Neural cell (in vitro differentiated cells): ENCODE measurements around the gene CCDC47. TPM values are rescaled to one million over a fixed set of nuclear protein-coding genes. Genes with fewer than 3 reads are reported as not detected.

Experiments
- H2AFZ ChIP-seq: fragments of 200-600, 300-800 bp; sonication (generic), shearing (Covaris generic); 2 replicates; pipeline ENCODE4 v1.6.0; 2014; ENCODE audit warnings: low read depth, mild to moderate bottlenecking, antibody characterized with exemption, low read length, moderate library complexity
- H3F3A ChIP-seq: fragments of 200-600 bp; shearing (Covaris generic); 2 replicates; pipeline ENCODE4 v1.6.1; 2016; ENCODE audit warnings: mild to moderate bottlenecking, moderate library complexity, mixed read lengths, antibody characterized with exemption, low read length; ENCODE audit not compliant: insufficient read depth, poor library complexity, severe bottlenecking
- H3K27ac ChIP-seq: fragments of 200-600, 300-800 bp; sonication (generic), shearing (Covaris generic); 2 replicates; pipeline ENCODE4 v1.5.1; 2014; ENCODE audit warnings: mild to moderate bottlenecking, low read length, moderate library complexity
- H3K27me3 ChIP-seq: fragments of 300-800, 200-600 bp; sonication (generic), shearing (Covaris generic); 2 replicates; pipeline ENCODE4 v1.6.0; 2014; ENCODE audit warnings: mild to moderate bottlenecking, low read depth, low read length, moderate library complexity; ENCODE audit not compliant: insufficient read depth
- H3K36me3 ChIP-seq: fragments of 300-800, 200-600 bp; sonication (generic), shearing (Covaris generic); 2 replicates; pipeline ENCODE4 v1.5.1; 2014; ENCODE audit warnings: mild to moderate bottlenecking, antibody characterized with exemption, low read length, moderate library complexity; ENCODE audit not compliant: insufficient read depth
- H3K4me2 ChIP-seq: fragments of 300-800, 200-600 bp; sonication (generic), shearing (Covaris generic); 2 replicates; pipeline ENCODE4 v1.6.0; 2014; ENCODE audit warnings: mild to moderate bottlenecking, low read length
- H3K4me3 ChIP-seq: fragments of 300-800, 200-600 bp; sonication (generic), shearing (Covaris generic); 2 replicates; pipeline ENCODE4 v1.5.1; 2014; ENCODE audit warnings: mild to moderate bottlenecking, low read length, moderate library complexity
- H3K79me2 ChIP-seq: fragments of 200-600 bp; shearing (Covaris generic); replicated peaks from 2 replicates; pipeline ENCODE4 v1.6.0; 2014; ENCODE audit warnings: mild to moderate bottlenecking, low read length, moderate library complexity; ENCODE audit not compliant: insufficient read depth
- H3K9ac ChIP-seq: fragments of 300-800, 200-600 bp; sonication (generic), shearing (Covaris generic); 2 replicates; pipeline ENCODE4 v1.6.1; 2016; ENCODE audit warnings: mild to moderate bottlenecking, low read length, mixed read lengths
- H3K9me2 ChIP-seq: fragments of 200-600 bp; shearing (Covaris generic); 2 replicates; pipeline ENCODE4 v1.6.1; 2016; ENCODE audit warnings: mild to moderate bottlenecking, low read length, mixed read lengths; ENCODE audit not compliant: insufficient read depth
- H3K9me3 ChIP-seq: fragments of 200-600, 300-800 bp; sonication (generic), shearing (Covaris generic); 2 replicates; pipeline ENCODE4 v1.6.1; 2016; ENCODE audit warnings: mild to moderate bottlenecking, mixed run types, low read length, moderate library complexity, mixed read lengths
- H4K20me1 ChIP-seq: fragments of 200-600 bp; shearing (Covaris generic); 2 replicates; pipeline ENCODE4 v1.6.1; 2016; ENCODE audit warnings: mild to moderate bottlenecking, mixed run types; ENCODE audit not compliant: insufficient read depth
- EP300 ChIP-seq: fragments of 450-650 bp; conservative IDR thresholded peaks from 2 replicates; pipeline ENCODE4 v1.6.1; 2014; ENCODE audit warnings: antibody characterized with exemption, mild to moderate bottlenecking, moderate library complexity; ENCODE audit not compliant: poor library complexity, severe bottlenecking
- EZH2 ChIP-seq: fragments of 200-600, 300-800 bp; shearing (Covaris generic), sonication (generic); IDR thresholded peaks from 2 replicates; pipeline ENCODE4 v1.6.1; 2014; ENCODE audit warnings: antibody characterized with exemption, low read length, borderline replicate concordance, mild to moderate bottlenecking; ENCODE audit not compliant: insufficient read depth, poor library complexity, severe bottlenecking
- MXI1 ChIP-seq: fragments of 450-650 bp; conservative IDR thresholded peaks from 2 replicates; pipeline ENCODE4 v1.6.1; 2014; ENCODE audit warnings: antibody characterized with exemption, mild to moderate bottlenecking; ENCODE audit not compliant: poor library complexity, severe bottlenecking
- POLR2AphosphoS5 ChIP-seq: IDR thresholded peaks from 2 replicates; pipeline ENCODE4 v1.6.1; 2012
- RAD21 ChIP-seq: fragments of 450-650 bp; conservative IDR thresholded peaks from 2 replicates; pipeline ENCODE4 v1.6.1; 2014; ENCODE audit warnings: antibody characterized with exemption, mild to moderate bottlenecking, moderate library complexity
- SMC3 ChIP-seq: fragments of 450-650 bp; conservative IDR thresholded peaks from 2 replicates; pipeline ENCODE4 v1.6.1; 2014; ENCODE audit warnings: antibody characterized with exemption, mild to moderate bottlenecking, moderate library complexity; ENCODE audit not compliant: poor library complexity
- TAF1 ChIP-seq: IDR thresholded peaks from 2 replicates; pipeline ENCODE4 v1.6.1; 2012; ENCODE audit warnings: low read depth
- polyA plus RNA-seq: library from polyadenylated mRNA; depleted of rRNA; stranded (reverse); fragments of >200 nt; gene quantifications from 2 replicates; pipeline ENCODE4 v1.2.3, GENCODE V29; 2014
- TF ChIP-seq, protein P1 (sequence below): fragments of 450-650 bp; IDR thresholded peaks from 2 replicates; pipeline ENCODE4 v1.5.1; 2014; ENCODE audit warnings: antibody characterized with exemption, mild to moderate bottlenecking, moderate library complexity; ENCODE audit not compliant: poor library complexity, severe bottlenecking
- TF ChIP-seq, protein P2 (sequence below): IDR thresholded peaks from 2 replicates; pipeline ENCODE4 v1.6.1; 2012; ENCODE audit warnings: borderline replicate concordance

The CCDC47 gene
- polyA plus RNA-seq, 1 donor from 2014 or later = 49.3 TPM

DNA sequence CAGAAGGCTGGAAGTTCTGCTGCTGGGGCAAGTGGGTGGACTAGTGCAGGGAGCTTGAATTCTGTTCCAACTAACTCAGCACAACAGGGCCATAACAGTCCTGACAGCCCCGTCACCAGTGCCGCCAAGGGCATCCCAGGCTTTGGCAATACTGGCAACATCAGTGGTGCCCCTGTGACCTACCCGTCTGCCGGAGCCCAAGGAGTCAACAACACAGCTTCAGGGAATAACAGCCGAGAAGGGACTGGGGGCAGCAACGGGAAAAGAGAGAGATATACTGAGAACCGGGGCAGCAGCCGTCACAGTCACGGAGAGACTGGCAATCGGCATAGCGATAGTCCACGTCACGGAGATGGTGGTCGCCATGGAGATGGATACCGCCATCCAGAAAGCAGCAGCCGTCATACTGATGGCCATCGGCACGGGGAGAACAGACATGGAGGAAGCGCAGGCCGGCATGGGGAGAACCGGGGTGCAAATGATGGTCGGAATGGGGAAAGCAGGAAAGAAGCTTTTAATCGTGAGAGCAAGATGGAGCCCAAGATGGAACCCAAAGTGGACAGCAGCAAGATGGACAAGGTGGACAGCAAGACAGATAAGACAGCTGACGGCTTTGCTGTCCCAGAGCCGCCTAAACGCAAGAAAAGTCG, 44.5 kb upstream of the CCDC47 start:
- H3K27ac ChIP-seq = no peak overlapping the region

DNA sequence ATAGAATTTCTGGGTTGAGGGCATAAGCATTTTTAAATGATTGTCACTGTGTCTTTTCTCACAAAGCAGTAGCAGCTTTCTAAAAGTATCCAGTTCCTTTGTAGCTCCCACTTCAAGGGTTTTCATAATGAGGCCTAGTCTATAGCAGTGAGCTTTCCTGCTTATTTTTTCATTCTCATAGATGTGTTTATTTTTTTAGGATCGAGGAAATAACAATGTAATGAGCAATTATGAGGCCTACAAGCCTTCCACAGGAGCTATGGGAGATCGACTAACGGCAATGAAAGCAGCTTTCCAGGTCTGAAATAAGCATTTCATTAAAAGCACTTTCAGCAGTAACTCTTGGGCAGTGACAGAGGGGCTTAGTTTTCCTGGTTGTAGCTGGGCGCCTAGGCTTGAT, 43.3 kb upstream of the CCDC47 start:
- Histone ChIP-seq H3K9ac (no peak overlapping the region), H3K4me3 (no peak overlapping the region), H3K27ac (no peak overlapping the region), H4K20me1 (no peaks in the 10 kb centered on the region), H3K9me2 (no peaks in the 10 kb centered on the region), H3K36me3 (peaks cover 38% of the 10 kb centered on the region), H3K9me3 (no peaks in the 10 kb centered on the region), H3K79me2 (no peaks in the 10 kb centered on the region), H3K4me2 (no peak overlapping the region), H2AFZ (no peak overlapping the region), H3F3A (no peaks in the 10 kb centered on the region), H3K27me3 (no peaks in the 10 kb centered on the region)
- no peak for TF ChIP-seq SMC3
- no peak for TF ChIP-seq TAF1
- TF ChIP-seq POLR2AphosphoS5 = no peak
- TF ChIP-seq, protein P1, sequence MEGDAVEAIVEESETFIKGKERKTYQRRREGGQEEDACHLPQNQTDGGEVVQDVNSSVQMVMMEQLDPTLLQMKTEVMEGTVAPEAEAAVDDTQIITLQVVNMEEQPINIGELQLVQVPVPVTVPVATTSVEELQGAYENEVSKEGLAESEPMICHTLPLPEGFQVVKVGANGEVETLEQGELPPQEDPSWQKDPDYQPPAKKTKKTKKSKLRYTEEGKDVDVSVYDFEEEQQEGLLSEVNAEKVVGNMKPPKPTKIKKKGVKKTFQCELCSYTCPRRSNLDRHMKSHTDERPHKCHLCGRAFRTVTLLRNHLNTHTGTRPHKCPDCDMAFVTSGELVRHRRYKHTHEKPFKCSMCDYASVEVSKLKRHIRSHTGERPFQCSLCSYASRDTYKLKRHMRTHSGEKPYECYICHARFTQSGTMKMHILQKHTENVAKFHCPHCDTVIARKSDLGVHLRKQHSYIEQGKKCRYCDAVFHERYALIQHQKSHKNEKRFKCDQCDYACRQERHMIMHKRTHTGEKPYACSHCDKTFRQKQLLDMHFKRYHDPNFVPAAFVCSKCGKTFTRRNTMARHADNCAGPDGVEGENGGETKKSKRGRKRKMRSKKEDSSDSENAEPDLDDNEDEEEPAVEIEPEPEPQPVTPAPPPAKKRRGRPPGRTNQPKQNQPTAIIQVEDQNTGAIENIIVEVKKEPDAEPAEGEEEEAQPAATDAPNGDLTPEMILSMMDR = no peak
- no peak for TF ChIP-seq EP300
- TF ChIP-seq RAD21 = no peak
- no peak for TF ChIP-seq EZH2
- TF ChIP-seq MXI1 = no peak
- TF ChIP-seq, protein P2, sequence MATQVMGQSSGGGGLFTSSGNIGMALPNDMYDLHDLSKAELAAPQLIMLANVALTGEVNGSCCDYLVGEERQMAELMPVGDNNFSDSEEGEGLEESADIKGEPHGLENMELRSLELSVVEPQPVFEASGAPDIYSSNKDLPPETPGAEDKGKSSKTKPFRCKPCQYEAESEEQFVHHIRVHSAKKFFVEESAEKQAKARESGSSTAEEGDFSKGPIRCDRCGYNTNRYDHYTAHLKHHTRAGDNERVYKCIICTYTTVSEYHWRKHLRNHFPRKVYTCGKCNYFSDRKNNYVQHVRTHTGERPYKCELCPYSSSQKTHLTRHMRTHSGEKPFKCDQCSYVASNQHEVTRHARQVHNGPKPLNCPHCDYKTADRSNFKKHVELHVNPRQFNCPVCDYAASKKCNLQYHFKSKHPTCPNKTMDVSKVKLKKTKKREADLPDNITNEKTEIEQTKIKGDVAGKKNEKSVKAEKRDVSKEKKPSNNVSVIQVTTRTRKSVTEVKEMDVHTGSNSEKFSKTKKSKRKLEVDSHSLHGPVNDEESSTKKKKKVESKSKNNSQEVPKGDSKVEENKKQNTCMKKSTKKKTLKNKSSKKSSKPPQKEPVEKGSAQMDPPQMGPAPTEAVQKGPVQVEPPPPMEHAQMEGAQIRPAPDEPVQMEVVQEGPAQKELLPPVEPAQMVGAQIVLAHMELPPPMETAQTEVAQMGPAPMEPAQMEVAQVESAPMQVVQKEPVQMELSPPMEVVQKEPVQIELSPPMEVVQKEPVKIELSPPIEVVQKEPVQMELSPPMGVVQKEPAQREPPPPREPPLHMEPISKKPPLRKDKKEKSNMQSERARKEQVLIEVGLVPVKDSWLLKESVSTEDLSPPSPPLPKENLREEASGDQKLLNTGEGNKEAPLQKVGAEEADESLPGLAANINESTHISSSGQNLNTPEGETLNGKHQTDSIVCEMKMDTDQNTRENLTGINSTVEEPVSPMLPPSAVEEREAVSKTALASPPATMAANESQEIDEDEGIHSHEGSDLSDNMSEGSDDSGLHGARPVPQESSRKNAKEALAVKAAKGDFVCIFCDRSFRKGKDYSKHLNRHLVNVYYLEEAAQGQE = no peak

More for the DNA sequence above, 44.5 kb upstream of the CCDC47 start:
- H3K9me2 ChIP-seq = no peaks in the 10 kb centered on the region
- no peaks in the 10 kb centered on the region for H3F3A ChIP-seq
- H3K36me3 ChIP-seq = peaks cover 31% of the 10 kb centered on the region
- no peak overlapping the region for H3K4me3 ChIP-seq
- H3K9ac ChIP-seq = no peak overlapping the region
- H3K79me2 ChIP-seq = no peaks in the 10 kb centered on the region
- no peak for TF ChIP-seq POLR2AphosphoS5
- no peak overlapping the region for H3K4me2 ChIP-seq
- H3K9me3 ChIP-seq = no peaks in the 10 kb centered on the region
- no peak overlapping the region for H2AFZ ChIP-seq
- no peaks in the 10 kb centered on the region for H3K27me3 ChIP-seq
- no peaks in the 10 kb centered on the region for H4K20me1 ChIP-seq
